ENCODE results near the gene CACNA1D. TPM values are rescaled to one million over a fixed set of nuclear protein-coding genes. Genes with fewer than 3 reads are reported as not detected.

CACNA1D gene
- total RNA-seq, 1 experiment from 2014 or later: 1.1 TPM

DNA sequence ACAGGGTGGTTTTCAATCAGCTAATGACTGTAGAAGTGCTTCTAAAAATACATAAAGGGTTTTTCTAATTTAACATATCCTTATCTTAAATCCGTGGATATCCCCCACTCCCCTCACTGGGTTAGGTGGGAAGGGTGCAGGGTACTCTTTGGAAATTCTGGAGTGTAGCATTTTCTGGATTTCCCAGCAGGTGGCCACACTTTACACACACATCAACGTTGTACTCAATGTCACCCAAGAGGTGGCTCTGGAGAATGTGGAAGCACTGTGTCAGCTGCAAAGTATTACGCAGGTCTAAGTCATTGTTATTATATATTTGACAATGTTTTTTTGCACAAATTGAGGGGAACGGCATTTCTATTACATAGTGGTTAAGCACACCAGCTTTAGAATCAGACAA is 183.0 kb downstream of the CACNA1D start:
- CTCF ChIA-PET: interaction anchor here (1.0 kb wide), 1 partner anchor 33 kb away, joined by 4 read pairs; no protein-coding TSS in a partner anchor
- no peak overlapping the region for H3K4me2 ChIP-seq (ENCODE audit: low read length)
- H3K27ac ChIP-seq (ENCODE audit: low read depth, low read length): no peak overlapping the region
- H3K9ac ChIP-seq (ENCODE audit: low read length): no peak overlapping the region
- RAD21 ChIA-PET (ENCODE audit: low non-redundant PET in 1 of 2, low total read pairs in 2 of 2, uncharacterized antibody in 2 of 2, unreplicated experiment in 2 of 2): no interaction called here
- DNase-seq (ENCODE audit: low read depth, low spot score) (no peak), ATAC-seq (peak; percentile 92)
- H2AFZ ChIP-seq (ENCODE audit: low read depth, low read length, poor library complexity, severe bottlenecking): no peak overlapping the region
- no TSS peak for BruUV-seq (replicated peaks)
- TF ChIP-seq CEBPB (IDR thresholded peaks at IDR 0.05; ENCODE audit: low read depth) (no peak), MAX (IDR thresholded peaks at IDR 0.05) (no peak), RAD21 (IDR thresholded peaks at IDR 0.05; ENCODE audit: low read depth) (peak; percentile 37), ZFX (IDR thresholded peaks at IDR 0.05) (no peak), FOSL1 (IDR thresholded peaks at IDR 0.05; ENCODE audit: low read depth) (no peak)
- TF ChIP-seq, protein P1, sequence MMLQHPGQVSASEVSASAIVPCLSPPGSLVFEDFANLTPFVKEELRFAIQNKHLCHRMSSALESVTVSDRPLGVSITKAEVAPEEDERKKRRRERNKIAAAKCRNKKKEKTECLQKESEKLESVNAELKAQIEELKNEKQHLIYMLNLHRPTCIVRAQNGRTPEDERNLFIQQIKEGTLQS (IDR thresholded peaks at IDR 0.05): no peak
- TF ChIP-seq, protein P2, sequence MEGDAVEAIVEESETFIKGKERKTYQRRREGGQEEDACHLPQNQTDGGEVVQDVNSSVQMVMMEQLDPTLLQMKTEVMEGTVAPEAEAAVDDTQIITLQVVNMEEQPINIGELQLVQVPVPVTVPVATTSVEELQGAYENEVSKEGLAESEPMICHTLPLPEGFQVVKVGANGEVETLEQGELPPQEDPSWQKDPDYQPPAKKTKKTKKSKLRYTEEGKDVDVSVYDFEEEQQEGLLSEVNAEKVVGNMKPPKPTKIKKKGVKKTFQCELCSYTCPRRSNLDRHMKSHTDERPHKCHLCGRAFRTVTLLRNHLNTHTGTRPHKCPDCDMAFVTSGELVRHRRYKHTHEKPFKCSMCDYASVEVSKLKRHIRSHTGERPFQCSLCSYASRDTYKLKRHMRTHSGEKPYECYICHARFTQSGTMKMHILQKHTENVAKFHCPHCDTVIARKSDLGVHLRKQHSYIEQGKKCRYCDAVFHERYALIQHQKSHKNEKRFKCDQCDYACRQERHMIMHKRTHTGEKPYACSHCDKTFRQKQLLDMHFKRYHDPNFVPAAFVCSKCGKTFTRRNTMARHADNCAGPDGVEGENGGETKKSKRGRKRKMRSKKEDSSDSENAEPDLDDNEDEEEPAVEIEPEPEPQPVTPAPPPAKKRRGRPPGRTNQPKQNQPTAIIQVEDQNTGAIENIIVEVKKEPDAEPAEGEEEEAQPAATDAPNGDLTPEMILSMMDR (IDR thresholded peaks at IDR 0.05 in 2 of 3, conservative IDR thresholded peaks at IDR 0.05 in 1 of 3; ENCODE audit: borderline replicate concordance in 1 of 3, insufficient read depth in 1 of 3, low read depth in 2 of 3, low read length in 2 of 3): peak; percentile 33 to 52 (median 46); a peak in 4 of 6 replicates
- no peaks in the 10 kb centered on the region for H4K20me1 ChIP-seq (ENCODE audit: insufficient read depth)
- H3K36me3 ChIP-seq (ENCODE audit: control insufficient read depth in 1 of 2, insufficient read depth in 2 of 2, low read length in 2 of 2): no peaks in the 10 kb centered on the region
- intact Hi-C loops (cut with micrococcal nuclease): loop anchor here (5.0 kb wide), 1 partner anchor 245 kb away; no protein-coding TSS in a partner anchor
- H3K4me3 ChIP-seq (replicated peaks in 1 of 2; ENCODE audit: low read depth in 1 of 2, low read length in 2 of 2): no peak overlapping the region
- H3K9me2 ChIP-seq (ENCODE audit: insufficient read depth): no peaks in the 10 kb centered on the region
- POLR2A ChIA-PET: no interaction called here
- peaks cover 23% of the 10 kb centered on the region; the same call in 1 of the 2 replicates for H3K27me3 ChIP-seq (ENCODE audit: insufficient read depth, low read length)
- no peaks in the 10 kb centered on the region for H3K4me1 ChIP-seq (ENCODE audit: control insufficient read depth in 1 of 2, insufficient read depth in 2 of 2, low read length in 2 of 2)
- no peaks in the 10 kb centered on the region for H3K9me3 ChIP-seq (ENCODE audit: control insufficient read depth in 1 of 2, insufficient read depth in 1 of 2, low read depth in 1 of 2, low read length in 2 of 2)
- no peaks in the 10 kb centered on the region for H3K79me2 ChIP-seq (ENCODE audit: insufficient read depth, low read length)

DNA sequence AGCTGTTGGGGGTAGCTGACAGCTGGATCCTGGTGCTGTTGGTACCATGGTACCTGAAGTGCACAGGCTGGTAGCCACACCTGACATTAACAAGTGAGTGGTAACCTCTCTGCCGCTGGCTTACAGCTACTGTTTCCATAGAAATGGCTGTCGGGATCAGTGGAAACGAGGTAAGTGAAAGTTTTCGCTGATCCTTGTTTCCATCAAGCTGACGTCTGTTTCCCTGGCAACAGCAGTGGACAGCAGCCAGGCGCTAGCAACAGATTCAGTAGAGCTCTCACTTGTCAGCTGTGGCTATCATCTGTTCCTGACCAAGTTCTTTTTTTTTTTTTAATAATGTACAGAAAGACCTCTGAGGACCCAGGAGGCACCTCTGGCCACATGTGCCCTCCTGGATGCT is 185.6 kb downstream of the CACNA1D start:
- DNase-seq (ENCODE audit: low read depth, low spot score) (no peak), ATAC-seq (no peak)
- Histone ChIP-seq H4K20me1 (ENCODE audit: insufficient read depth) (no peaks in the 10 kb centered on the region), H3K79me2 (ENCODE audit: insufficient read depth, low read length) (no peaks in the 10 kb centered on the region), H3K9me3 (ENCODE audit: control insufficient read depth in 1 of 2, insufficient read depth in 1 of 2, low read depth in 1 of 2, low read length in 2 of 2) (no peaks in the 10 kb centered on the region), H3K36me3 (ENCODE audit: control insufficient read depth in 1 of 2, insufficient read depth in 2 of 2, low read length in 2 of 2) (no peaks in the 10 kb centered on the region), H3K27me3 (ENCODE audit: insufficient read depth, low read length) (peaks cover 39% of the 10 kb centered on the region), H2AFZ (ENCODE audit: low read depth, low read length, poor library complexity, severe bottlenecking) (no peak overlapping the region), H3K4me1 (ENCODE audit: control insufficient read depth in 1 of 2, insufficient read depth in 2 of 2, low read length in 2 of 2) (no peaks in the 10 kb centered on the region), H3K27ac (ENCODE audit: low read depth, low read length) (no peak overlapping the region), H3K4me3 (replicated peaks in 1 of 2; ENCODE audit: low read depth in 1 of 2, low read length in 2 of 2) (no peak overlapping the region), H3K4me2 (ENCODE audit: low read length) (no peak overlapping the region), H3K9me2 (ENCODE audit: insufficient read depth) (no peaks in the 10 kb centered on the region), H3K9ac (ENCODE audit: low read length) (no peak overlapping the region)
- ChIA-PET RAD21 (ENCODE audit: low non-redundant PET in 1 of 2, low total read pairs in 2 of 2, uncharacterized antibody in 2 of 2, unreplicated experiment in 2 of 2) (no interaction called here), POLR2A (no interaction called here), CTCF (interaction anchor here (0.9 kb wide), 1 partner anchor 30 kb away, joined by 3 read pairs; no protein-coding TSS in a partner anchor)
- intact Hi-C loops (cut with micrococcal nuclease): no loop called here
- TF ChIP-seq FOSL1 (IDR thresholded peaks at IDR 0.05; ENCODE audit: low read depth) (no peak), JUND (IDR thresholded peaks at IDR 0.05) (no peak), TCF7L2 (IDR thresholded peaks at IDR 0.05; ENCODE audit: borderline replicate concordance, extremely low read depth, insufficient read depth, insufficient read length) (no peak), EZH2 (IDR thresholded peaks at IDR 0.05) (no peak), ELF1 (IDR thresholded peaks at IDR 0.05; ENCODE audit: borderline replicate concordance, low read depth) (no peak), ZFX (IDR thresholded peaks at IDR 0.05) (no peak), RAD21 (IDR thresholded peaks at IDR 0.05; ENCODE audit: low read depth) (no peak), CBX3 (IDR thresholded peaks at IDR 0.05; ENCODE audit: low read depth) (no peak)
- TF ChIP-seq, protein P1 (IDR thresholded peaks at IDR 0.05): no peak
- TF ChIP-seq, protein P3, sequence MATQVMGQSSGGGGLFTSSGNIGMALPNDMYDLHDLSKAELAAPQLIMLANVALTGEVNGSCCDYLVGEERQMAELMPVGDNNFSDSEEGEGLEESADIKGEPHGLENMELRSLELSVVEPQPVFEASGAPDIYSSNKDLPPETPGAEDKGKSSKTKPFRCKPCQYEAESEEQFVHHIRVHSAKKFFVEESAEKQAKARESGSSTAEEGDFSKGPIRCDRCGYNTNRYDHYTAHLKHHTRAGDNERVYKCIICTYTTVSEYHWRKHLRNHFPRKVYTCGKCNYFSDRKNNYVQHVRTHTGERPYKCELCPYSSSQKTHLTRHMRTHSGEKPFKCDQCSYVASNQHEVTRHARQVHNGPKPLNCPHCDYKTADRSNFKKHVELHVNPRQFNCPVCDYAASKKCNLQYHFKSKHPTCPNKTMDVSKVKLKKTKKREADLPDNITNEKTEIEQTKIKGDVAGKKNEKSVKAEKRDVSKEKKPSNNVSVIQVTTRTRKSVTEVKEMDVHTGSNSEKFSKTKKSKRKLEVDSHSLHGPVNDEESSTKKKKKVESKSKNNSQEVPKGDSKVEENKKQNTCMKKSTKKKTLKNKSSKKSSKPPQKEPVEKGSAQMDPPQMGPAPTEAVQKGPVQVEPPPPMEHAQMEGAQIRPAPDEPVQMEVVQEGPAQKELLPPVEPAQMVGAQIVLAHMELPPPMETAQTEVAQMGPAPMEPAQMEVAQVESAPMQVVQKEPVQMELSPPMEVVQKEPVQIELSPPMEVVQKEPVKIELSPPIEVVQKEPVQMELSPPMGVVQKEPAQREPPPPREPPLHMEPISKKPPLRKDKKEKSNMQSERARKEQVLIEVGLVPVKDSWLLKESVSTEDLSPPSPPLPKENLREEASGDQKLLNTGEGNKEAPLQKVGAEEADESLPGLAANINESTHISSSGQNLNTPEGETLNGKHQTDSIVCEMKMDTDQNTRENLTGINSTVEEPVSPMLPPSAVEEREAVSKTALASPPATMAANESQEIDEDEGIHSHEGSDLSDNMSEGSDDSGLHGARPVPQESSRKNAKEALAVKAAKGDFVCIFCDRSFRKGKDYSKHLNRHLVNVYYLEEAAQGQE (IDR thresholded peaks at IDR 0.05; ENCODE audit: low read depth): no peak
- BruUV-seq (replicated peaks): no TSS peak

All from HCT116 (cell line).